HCT116 (cell line): ENCODE results near the gene FBXL7. TPM values are rescaled to one million over a fixed set of nuclear protein-coding genes. Genes with fewer than 3 reads are reported as not detected.

Source experiments
- ATAC-seq: fragments of 200-7000 bp; cut with Tn5 transposase; 2 replicates; pipeline ENCODE4 v1.9.1; 2020; ENCODE audit warnings: mild to moderate bottlenecking, moderate library complexity
- BruUV-seq: library from RNA; stranded (reverse); fragments of 400-500 nt; replicated peaks from 2 replicates; lab custom pipeline; 2021; lab: Mats Ljungman, UMichigan
- CTCF ChIA-PET: fragments of 300-600 bp; sonication (Branson Sonifier 250); formaldehyde crosslinking; loops from one replicate; lab custom pipeline; 2021; ENCODE audit warnings: antibody characterized with exemption; lab: Charles Lee
- POLR2A ChIA-PET: fragments of 300-600, 350-600 bp; sonication (Branson Sonifier 250); formaldehyde crosslinking; loops from one replicate; lab custom pipeline; 2021; ENCODE audit warnings: antibody characterized with exemption; lab: Charles Lee
- RAD21 ChIA-PET, 2 experiments: fragments of 300-600 bp; sonication (Branson Sonifier 250); formaldehyde crosslinking; loops; one replicate each; lab custom pipeline; 2023; ENCODE audit warnings: low total read pairs in 2 of 2; ENCODE audit not compliant: uncharacterized antibody in 2 of 2, unreplicated experiment in 2 of 2, low non-redundant PET in 1 of 2; lab: Charles Lee
- DNase-seq: peaks from one replicate; pipeline ENCODE4 v3.0.0-alpha.2; 2010; ENCODE audit warnings: low read depth, low spot score
- H2AFZ ChIP-seq: fragments of 200-600 bp; shearing (Covaris generic), sonication (generic); 2 replicates; pipeline ENCODE4 v1.6.1; 2017; ENCODE audit warnings: low read depth, mixed run types, mixed read lengths, antibody characterized with exemption, low read length; ENCODE audit not compliant: poor library complexity, severe bottlenecking
- H3K27ac ChIP-seq: 2 replicates; pipeline ENCODE4 v1.5.1; 2012; ENCODE audit warnings: low read depth, low read length
- H3K27me3 ChIP-seq: fragments of 200-600 bp; sonication (generic); 2 replicates; pipeline ENCODE4 v1.6.1; 2016; ENCODE audit warnings: mixed run types, low read length, mixed read lengths; ENCODE audit not compliant: insufficient read depth
- H3K36me3 ChIP-seq, 2 experiments: fragments of 200-500 bp in 1 of 2; fragments of 200-600 bp in 1 of 2; sonication (Bioruptor generic) in 1 of 2; sonication (generic) in 1 of 2; 2 replicates each; pipeline versions ENCODE4 v1.5.1 to v1.6.1; 2014 to 2016; ENCODE audit warnings: low read length in 2 of 2, inconsistent platforms in 1 of 2, mixed read lengths in 1 of 2, mixed run types in 1 of 2; ENCODE audit not compliant: insufficient read depth in 2 of 2, control insufficient read depth in 1 of 2
- H3K4me1 ChIP-seq, 2 experiments: fragments of 200-600 bp in 1 of 2; sonication (generic) in 1 of 2; 2 replicates each; pipeline versions ENCODE4 v1.5.1 to v1.6.1; 2012 to 2017; ENCODE audit warnings: low read length in 2 of 2, inconsistent platforms in 1 of 2, mild to moderate bottlenecking in 1 of 2, mixed read lengths in 1 of 2, mixed run types in 1 of 2, moderate library complexity in 1 of 2; ENCODE audit not compliant: insufficient read depth in 2 of 2, control insufficient read depth in 1 of 2
- H3K4me2 ChIP-seq: fragments of 200-600 bp; sonication (generic); 2 replicates; pipeline ENCODE4 v1.6.1; 2017; ENCODE audit warnings: mixed run types, low read length, mixed read lengths
- H3K4me3 ChIP-seq, 2 experiments: fragments of 200-600 bp in 1 of 2; sonication (generic) in 1 of 2; replicated peaks in 1 of 2; 2 replicates each; pipeline ENCODE4 v1.5.1; 2011 to 2016; ENCODE audit warnings: low read length in 2 of 2, control low read depth in 1 of 2, low read depth in 1 of 2, mild to moderate bottlenecking in 1 of 2, mixed read lengths in 1 of 2, mixed run types in 1 of 2
- H3K79me2 ChIP-seq: fragments of 200-600 bp; sonication (generic); 2 replicates; pipeline ENCODE4 v1.6.1; 2017; ENCODE audit warnings: mild to moderate bottlenecking, mixed run types, low read length, moderate library complexity, mixed read lengths; ENCODE audit not compliant: insufficient read depth
- H3K9ac ChIP-seq: fragments of 200-600 bp; sonication (generic); 2 replicates; pipeline ENCODE4 v1.6.1; 2016; ENCODE audit warnings: low read length, mixed read lengths
- H3K9me2 ChIP-seq: fragments of 200-600 bp; sonication (generic), shearing (Covaris generic); 2 replicates; pipeline ENCODE4 v1.6.1; 2017; ENCODE audit warnings: mixed run types, mild to moderate bottlenecking, moderate library complexity; ENCODE audit not compliant: insufficient read depth
- H3K9me3 ChIP-seq, 2 experiments: fragments of 200-500 bp in 1 of 2; fragments of 200-600 bp in 1 of 2; sonication (Bioruptor generic) in 1 of 2; sonication (generic) in 1 of 2; 2 replicates each; pipeline ENCODE4 v1.6.1; 2014 to 2017; ENCODE audit warnings: low read length in 2 of 2, mixed read lengths in 2 of 2, inconsistent platforms in 1 of 2, low read depth in 1 of 2, mild to moderate bottlenecking in 1 of 2, mixed run types in 1 of 2, moderate library complexity in 1 of 2; ENCODE audit not compliant: control insufficient read depth in 1 of 2, insufficient read depth in 1 of 2
- H4K20me1 ChIP-seq: fragments of 200-600 bp; sonication (generic), shearing (Covaris generic); 2 replicates; pipeline ENCODE4 v1.6.1; 2017; ENCODE audit warnings: mixed run types, mild to moderate bottlenecking, moderate library complexity; ENCODE audit not compliant: insufficient read depth
- CBX3 ChIP-seq: IDR thresholded peaks from 2 replicates; pipeline ENCODE4 v1.6.1; 2012; ENCODE audit warnings: low read depth
- CEBPB ChIP-seq: IDR thresholded peaks from 2 replicates; pipeline ENCODE4 v1.6.1; 2012; ENCODE audit warnings: low read depth
- EGR1 ChIP-seq: IDR thresholded peaks from 2 replicates; pipeline ENCODE4 v1.6.1; 2012; ENCODE audit warnings: low read depth
- EZH2 ChIP-seq: fragments of 200-600 bp; sonication (generic); IDR thresholded peaks from 2 replicates; pipeline ENCODE4 v1.6.1; 2017; ENCODE audit warnings: antibody characterized with exemption, mixed run types
- POLR2AphosphoS5 ChIP-seq: IDR thresholded peaks from 2 replicates; pipeline ENCODE4 v1.6.1; 2011; ENCODE audit warnings: mild to moderate bottlenecking, low read depth, low read length, moderate library complexity
- RAD21 ChIP-seq: IDR thresholded peaks from 2 replicates; pipeline ENCODE4 v1.6.1; 2012; ENCODE audit warnings: low read depth, mild to moderate bottlenecking
- SRF ChIP-seq: IDR thresholded peaks from 2 replicates; pipeline ENCODE4 v1.6.1; 2012; ENCODE audit warnings: low read depth
- TCF7L2 ChIP-seq: IDR thresholded peaks from 2 replicates; pipeline ENCODE4 v1.7.0; 2011; ENCODE audit warnings: borderline replicate concordance, inconsistent platforms; ENCODE audit not compliant: insufficient read depth, insufficient read length; ENCODE audit errors: extremely low read depth
- ZFX ChIP-seq: fragments of 450-650 bp; IDR thresholded peaks from 2 replicates; pipeline ENCODE4 v1.6.1; 2017
- intact Hi-C: fragments of 100-400 bp; cut with micrococcal nuclease; formaldehyde crosslinking; loops from 2 replicates; pipeline ENCODE4 v1.10.0; 2022
- total RNA-seq: library from RNA; stranded (reverse); gene quantifications from one replicate; pipeline ENCODE4 v1.2.1, GENCODE V29; 2021; ENCODE audit not compliant: unreplicated experiment
- TF ChIP-seq, protein P1 (sequence below): IDR thresholded peaks from 2 replicates; pipeline ENCODE4 v1.6.1; 2012
- TF ChIP-seq, protein P2 (sequence below): IDR thresholded peaks from 2 replicates; pipeline ENCODE4 v1.6.1; 2012
- TF ChIP-seq, protein P3 (sequence below), 3 experiments: fragments of 200-600 bp in 1 of 3; sonication (generic) in 1 of 3; IDR thresholded peaks in 2 of 3; conservative IDR thresholded peaks in 1 of 3; 2 replicates each; pipeline ENCODE4 v1.5.1; 2012 to 2017; ENCODE audit warnings: low read depth in 2 of 3, low read length in 2 of 3, antibody characterized with exemption in 1 of 3, borderline replicate concordance in 1 of 3, control low read depth in 1 of 3, mild to moderate bottlenecking in 1 of 3, mixed read lengths in 1 of 3, mixed run types in 1 of 3, moderate library complexity in 1 of 3; ENCODE audit not compliant: insufficient read depth in 1 of 3
- TF ChIP-seq, protein P4 (sequence below): IDR thresholded peaks from 2 replicates; pipeline ENCODE4 v1.6.1; 2011; ENCODE audit warnings: mild to moderate bottlenecking, low read length, moderate library complexity; ENCODE audit not compliant: insufficient replicate concordance; ENCODE audit errors: extremely low read depth

The FBXL7 gene
- total RNA-seq, 1 experiment from 2014 or later = 0.05 TPM

DNA sequence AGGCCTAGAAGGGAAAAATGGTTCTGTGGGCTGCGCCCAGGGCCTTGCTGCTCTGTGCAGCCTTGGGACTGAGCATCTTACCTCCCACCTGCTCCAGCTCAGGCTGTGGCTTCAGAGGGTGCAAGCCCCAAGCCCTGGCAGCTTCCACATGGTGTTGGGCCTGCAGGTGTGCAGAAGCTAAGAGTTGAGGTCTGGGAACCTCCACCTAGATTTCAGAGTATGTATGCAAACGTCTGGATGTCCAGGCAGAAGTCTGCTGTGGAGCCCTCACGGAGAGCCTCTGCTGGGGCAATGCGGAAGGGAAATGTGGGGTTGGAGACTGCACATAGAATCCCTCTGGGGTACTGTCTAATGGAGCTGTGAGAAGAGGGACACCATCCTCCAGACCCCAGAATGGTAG, 36.0 kb downstream of the FBXL7 start:
- Histone ChIP-seq H3K9me3 (peaks cover 4 to 31% of the 10 kb centered on the region in 2 experiments; a peak in 2 of 4 replicates), H4K20me1 (no peaks in the 10 kb centered on the region), H3K9ac (no peak overlapping the region), H3K4me2 (no peak overlapping the region), H3K27ac (no peak overlapping the region), H2AFZ (no peak overlapping the region), H3K4me3 (no peak overlapping the region), H3K79me2 (no peaks in the 10 kb centered on the region), H3K9me2 (no peaks in the 10 kb centered on the region), H3K36me3 (no peaks in the 10 kb centered on the region), H3K27me3 (no peaks in the 10 kb centered on the region), H3K4me1 (no peaks in the 10 kb centered on the region)
- DNase-seq (no peak), ATAC-seq (no peak)
- ChIA-PET POLR2A (no interaction called here), RAD21 (no interaction called here), CTCF (no interaction called here)
- intact Hi-C loops = no loop called here
- TF ChIP-seq, protein P1, sequence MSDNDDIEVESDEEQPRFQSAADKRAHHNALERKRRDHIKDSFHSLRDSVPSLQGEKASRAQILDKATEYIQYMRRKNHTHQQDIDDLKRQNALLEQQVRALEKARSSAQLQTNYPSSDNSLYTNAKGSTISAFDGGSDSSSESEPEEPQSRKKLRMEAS = no peak
- TF ChIP-seq CBX3 = no peak
- no peak for TF ChIP-seq EGR1
- TF ChIP-seq, protein P2, sequence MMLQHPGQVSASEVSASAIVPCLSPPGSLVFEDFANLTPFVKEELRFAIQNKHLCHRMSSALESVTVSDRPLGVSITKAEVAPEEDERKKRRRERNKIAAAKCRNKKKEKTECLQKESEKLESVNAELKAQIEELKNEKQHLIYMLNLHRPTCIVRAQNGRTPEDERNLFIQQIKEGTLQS = no peak
- TF ChIP-seq TCF7L2 = no peak
- TF ChIP-seq, protein P3, sequence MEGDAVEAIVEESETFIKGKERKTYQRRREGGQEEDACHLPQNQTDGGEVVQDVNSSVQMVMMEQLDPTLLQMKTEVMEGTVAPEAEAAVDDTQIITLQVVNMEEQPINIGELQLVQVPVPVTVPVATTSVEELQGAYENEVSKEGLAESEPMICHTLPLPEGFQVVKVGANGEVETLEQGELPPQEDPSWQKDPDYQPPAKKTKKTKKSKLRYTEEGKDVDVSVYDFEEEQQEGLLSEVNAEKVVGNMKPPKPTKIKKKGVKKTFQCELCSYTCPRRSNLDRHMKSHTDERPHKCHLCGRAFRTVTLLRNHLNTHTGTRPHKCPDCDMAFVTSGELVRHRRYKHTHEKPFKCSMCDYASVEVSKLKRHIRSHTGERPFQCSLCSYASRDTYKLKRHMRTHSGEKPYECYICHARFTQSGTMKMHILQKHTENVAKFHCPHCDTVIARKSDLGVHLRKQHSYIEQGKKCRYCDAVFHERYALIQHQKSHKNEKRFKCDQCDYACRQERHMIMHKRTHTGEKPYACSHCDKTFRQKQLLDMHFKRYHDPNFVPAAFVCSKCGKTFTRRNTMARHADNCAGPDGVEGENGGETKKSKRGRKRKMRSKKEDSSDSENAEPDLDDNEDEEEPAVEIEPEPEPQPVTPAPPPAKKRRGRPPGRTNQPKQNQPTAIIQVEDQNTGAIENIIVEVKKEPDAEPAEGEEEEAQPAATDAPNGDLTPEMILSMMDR (IDR thresholded peaks at IDR 0.05 in 2 of 3, conservative IDR thresholded peaks at IDR 0.05 in 1 of 3; ENCODE audit: borderline replicate concordance in 1 of 3, insufficient read depth in 1 of 3, low read depth in 2 of 3, low read length in 2 of 3) = no peak
- TF ChIP-seq, protein P4, sequence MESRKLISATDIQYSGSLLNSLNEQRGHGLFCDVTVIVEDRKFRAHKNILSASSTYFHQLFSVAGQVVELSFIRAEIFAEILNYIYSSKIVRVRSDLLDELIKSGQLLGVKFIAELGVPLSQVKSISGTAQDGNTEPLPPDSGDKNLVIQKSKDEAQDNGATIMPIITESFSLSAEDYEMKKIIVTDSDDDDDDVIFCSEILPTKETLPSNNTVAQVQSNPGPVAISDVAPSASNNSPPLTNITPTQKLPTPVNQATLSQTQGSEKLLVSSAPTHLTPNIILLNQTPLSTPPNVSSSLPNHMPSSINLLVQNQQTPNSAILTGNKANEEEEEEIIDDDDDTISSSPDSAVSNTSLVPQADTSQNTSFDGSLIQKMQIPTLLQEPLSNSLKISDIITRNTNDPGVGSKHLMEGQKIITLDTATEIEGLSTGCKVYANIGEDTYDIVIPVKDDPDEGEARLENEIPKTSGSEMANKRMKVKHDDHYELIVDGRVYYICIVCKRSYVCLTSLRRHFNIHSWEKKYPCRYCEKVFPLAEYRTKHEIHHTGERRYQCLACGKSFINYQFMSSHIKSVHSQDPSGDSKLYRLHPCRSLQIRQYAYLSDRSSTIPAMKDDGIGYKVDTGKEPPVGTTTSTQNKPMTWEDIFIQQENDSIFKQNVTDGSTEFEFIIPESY = no peak
- TF ChIP-seq EZH2 = no peak
- TF ChIP-seq ZFX = no peak
- TF ChIP-seq CEBPB = no peak
- TF ChIP-seq RAD21 = no peak
- no peak for TF ChIP-seq SRF
- no peak for TF ChIP-seq POLR2AphosphoS5
- no TSS peak for BruUV-seq
